WTC11 (cell line): Measurements from ENCODE around the gene KLHL10. TPM values are rescaled to one million over a fixed set of nuclear protein-coding genes. Genes with fewer than 3 reads are reported as not detected.
A peak's percentile ranks its signal among the peaks of the same experiment; 100 is the strongest.

Experiments
- ATAC-seq: fragments of 200-7000 bp; cut with Tn5 transposase; 2 replicates; pipeline ENCODE4 v1.10.0; 2021; ENCODE audit warnings: mild to moderate bottlenecking, moderate library complexity
- CTCF ChIA-PET: fragments of 300-600 bp; sonication (Branson Sonifier 250); formaldehyde crosslinking; loops from one replicate; lab custom pipeline; 2021; ENCODE audit warnings: antibody characterized with exemption; lab: Charles Lee
- POLR2A ChIA-PET: fragments of 350-600 bp; sonication (Branson Sonifier 250); formaldehyde crosslinking; loops from one replicate; lab custom pipeline; 2021; ENCODE audit warnings: antibody characterized with exemption; lab: Charles Lee
- DNase-seq: peaks from one replicate; pipeline ENCODE4 v3.0.0; 2021; ENCODE audit warnings: low spot score
- H3K27ac Mint-ChIP-seq: 2 replicates; pipeline ENCODE4 v1.8.0; 2021; ENCODE audit warnings: mixed read lengths
- H3K27me3 Mint-ChIP-seq: 2 replicates; pipeline ENCODE4 v1.8.0; 2021; ENCODE audit warnings: low read depth, mild to moderate bottlenecking, moderate library complexity, mixed read lengths
- H3K36me3 Mint-ChIP-seq: 2 replicates; pipeline ENCODE4 v1.8.0; 2021; ENCODE audit warnings: mixed read lengths
- H3K4me1 Mint-ChIP-seq: 2 replicates; pipeline ENCODE4 v1.8.0; 2022; ENCODE audit warnings: mixed read lengths
- H3K4me3 Mint-ChIP-seq: 2 replicates; pipeline ENCODE4 v1.8.0; 2021; ENCODE audit warnings: mild to moderate bottlenecking, moderate library complexity, mixed read lengths
- H3K9me3 Mint-ChIP-seq: 2 replicates; pipeline ENCODE4 v1.8.0; 2021; ENCODE audit warnings: mixed read lengths
- CBFB ChIP-seq: sonication (generic); formaldehyde crosslinking; IDR thresholded peaks from 2 replicates; pipeline ENCODE4 v1.8.1; 2022; ENCODE audit warnings: mild to moderate bottlenecking, low read depth, missing genetic modification reagents
- CREM ChIP-seq: sonication (generic); formaldehyde crosslinking; IDR thresholded peaks from 2 replicates; pipeline ENCODE4 v1.8.1; 2022; ENCODE audit warnings: mild to moderate bottlenecking, missing genetic modification reagents, moderate library complexity
- FOXK1 ChIP-seq: sonication (generic); formaldehyde crosslinking; IDR thresholded peaks from 2 replicates; pipeline ENCODE4 v1.8.0; 2022; ENCODE audit warnings: mild to moderate bottlenecking, moderate library complexity, missing genetic modification reagents
- FOXP1 ChIP-seq: sonication (generic); formaldehyde crosslinking; IDR thresholded peaks from 2 replicates; pipeline ENCODE4 v1.8.0; 2022; ENCODE audit warnings: missing genetic modification reagents, mild to moderate bottlenecking, moderate library complexity, borderline replicate concordance
- GABPB1 ChIP-seq: sonication (generic); formaldehyde crosslinking; IDR thresholded peaks from 2 replicates; pipeline ENCODE4 v1.8.1; 2023; ENCODE audit warnings: mild to moderate bottlenecking, missing genetic modification reagents
- GTF2I ChIP-seq: fragments of 250-450 bp; sonication (Bioruptor Pico); conservative IDR thresholded peaks from 2 replicates; pipeline ENCODE4 v1.4.0; 2021; ENCODE audit warnings: mild to moderate bottlenecking
- NR2C2 ChIP-seq: sonication (generic); formaldehyde crosslinking; IDR thresholded peaks from 2 replicates; pipeline ENCODE4 v1.8.0; 2022; ENCODE audit warnings: mild to moderate bottlenecking, missing genetic modification reagents
- NR3C1 ChIP-seq: sonication (generic); formaldehyde crosslinking; conservative IDR thresholded peaks from 2 replicates; pipeline ENCODE4 v1.8.1; 2023; ENCODE audit warnings: low read depth, mild to moderate bottlenecking, missing genetic modification reagents
- TP53 ChIP-seq: sonication (generic); formaldehyde crosslinking; IDR thresholded peaks from 2 replicates; pipeline ENCODE4 v1.8.1; 2023; ENCODE audit warnings: mild to moderate bottlenecking, missing genetic modification reagents
- ZNF423 ChIP-seq: fragments of 250-450 bp; sonication (Bioruptor Pico); IDR thresholded peaks from 2 replicates; pipeline ENCODE4 v2.1.2; 2022; ENCODE audit warnings: mild to moderate bottlenecking, moderate library complexity
- total RNA-seq: library from RNA; stranded (reverse); gene quantifications from 3 replicates; pipeline ENCODE4 v1.2.3, GENCODE V29; 2021
- TF ChIP-seq, protein P1 (sequence below): sonication (generic); formaldehyde crosslinking; IDR thresholded peaks from 2 replicates; pipeline ENCODE4 v1.8.1; 2023; ENCODE audit warnings: mild to moderate bottlenecking, missing genetic modification reagents
- TF ChIP-seq, protein P2 (sequence below): sonication (generic); formaldehyde crosslinking; IDR thresholded peaks from 2 replicates; pipeline ENCODE4 v1.8.1; 2023; ENCODE audit warnings: mild to moderate bottlenecking, missing genetic modification reagents, moderate library complexity
- TF ChIP-seq, protein P3 (sequence below): sonication (generic); formaldehyde crosslinking; IDR thresholded peaks from 2 replicates; pipeline ENCODE4 v1.8.1; 2023; ENCODE audit warnings: mild to moderate bottlenecking, moderate library complexity, missing genetic modification reagents
- TF ChIP-seq, protein P4 (sequence below): fragments of 250-450 bp; sonication (Bioruptor Pico); IDR thresholded peaks from 2 replicates; pipeline ENCODE4 v1.9.0; 2021; ENCODE audit warnings: mild to moderate bottlenecking
- TF ChIP-seq, protein P5 (sequence below): fragments of 250-450 bp; sonication (Bioruptor Pico); IDR thresholded peaks from 2 replicates; pipeline ENCODE4 v1.9.0; 2021; ENCODE audit warnings: mild to moderate bottlenecking, borderline replicate concordance
- TF ChIP-seq, protein P6 (sequence below): sonication (generic); formaldehyde crosslinking; IDR thresholded peaks from 2 replicates; pipeline ENCODE4 v1.8.0; 2022; ENCODE audit warnings: mild to moderate bottlenecking, missing genetic modification reagents
- TF ChIP-seq, protein P7 (sequence below): sonication (generic); formaldehyde crosslinking; conservative IDR thresholded peaks from 2 replicates; pipeline ENCODE4 v1.8.1; 2022; ENCODE audit warnings: mild to moderate bottlenecking, missing genetic modification reagents

The KLHL10 gene
- total RNA-seq, 1 experiment from 2014 or later: 0.35 TPM

DNA sequence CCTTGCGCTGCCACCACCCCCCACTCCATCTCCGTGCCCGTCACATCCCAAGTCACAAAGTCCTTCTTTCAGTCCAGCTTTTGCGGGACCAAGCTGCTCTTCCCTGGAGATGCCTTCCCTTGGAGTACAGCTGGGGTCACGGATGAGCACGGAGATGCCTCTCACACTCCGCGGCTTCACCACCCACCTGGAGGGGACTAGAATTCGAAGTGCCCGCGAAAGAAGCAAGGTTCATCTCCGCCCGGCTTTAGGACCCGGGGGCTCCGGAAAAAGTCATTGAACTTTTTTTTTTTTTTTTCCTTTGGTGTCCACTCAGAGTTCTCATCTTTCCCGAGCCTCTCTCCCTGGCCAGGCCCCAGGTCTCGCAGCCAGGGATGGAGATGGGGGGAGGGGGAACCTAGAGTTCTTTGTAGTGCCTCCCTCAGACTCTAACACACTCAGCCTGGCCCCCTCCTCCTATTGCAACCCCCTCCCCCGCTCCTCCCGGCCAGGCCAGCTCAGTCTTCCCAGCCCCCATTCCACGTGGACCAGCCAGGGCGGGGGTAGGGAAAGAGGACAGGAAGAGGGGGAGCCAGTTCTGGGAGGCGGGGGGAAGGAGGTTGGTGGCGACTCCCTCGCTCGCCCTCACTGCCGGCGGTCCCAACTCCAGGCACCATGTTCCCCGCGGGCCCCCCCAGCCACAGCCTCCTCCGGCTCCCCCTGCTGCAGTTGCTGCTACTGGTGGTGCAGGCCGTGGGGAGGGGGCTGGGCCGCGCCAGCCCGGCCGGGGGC is 25.1 kb upstream of the KLHL10 start, which contains the start of gene FKBP10 (continued):
- TF ChIP-seq, protein P1, sequence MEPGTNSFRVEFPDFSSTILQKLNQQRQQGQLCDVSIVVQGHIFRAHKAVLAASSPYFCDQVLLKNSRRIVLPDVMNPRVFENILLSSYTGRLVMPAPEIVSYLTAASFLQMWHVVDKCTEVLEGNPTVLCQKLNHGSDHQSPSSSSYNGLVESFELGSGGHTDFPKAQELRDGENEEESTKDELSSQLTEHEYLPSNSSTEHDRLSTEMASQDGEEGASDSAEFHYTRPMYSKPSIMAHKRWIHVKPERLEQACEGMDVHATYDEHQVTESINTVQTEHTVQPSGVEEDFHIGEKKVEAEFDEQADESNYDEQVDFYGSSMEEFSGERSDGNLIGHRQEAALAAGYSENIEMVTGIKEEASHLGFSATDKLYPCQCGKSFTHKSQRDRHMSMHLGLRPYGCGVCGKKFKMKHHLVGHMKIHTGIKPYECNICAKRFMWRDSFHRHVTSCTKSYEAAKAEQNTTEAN (CRISPR knock-in tag): peak; percentile 71; the same call in 1 of the 2 replicates
- TF ChIP-seq FOXK1 (CRISPR knock-in tag) (no peak; the same call in 1 of the 2 replicates), TP53 (0 out of 2 replicates have a peak, but pooled peaks have one; percentile 12), GABPB1 (CRISPR knock-in tag) (peak; percentile 43)
- TF ChIP-seq, protein P2, sequence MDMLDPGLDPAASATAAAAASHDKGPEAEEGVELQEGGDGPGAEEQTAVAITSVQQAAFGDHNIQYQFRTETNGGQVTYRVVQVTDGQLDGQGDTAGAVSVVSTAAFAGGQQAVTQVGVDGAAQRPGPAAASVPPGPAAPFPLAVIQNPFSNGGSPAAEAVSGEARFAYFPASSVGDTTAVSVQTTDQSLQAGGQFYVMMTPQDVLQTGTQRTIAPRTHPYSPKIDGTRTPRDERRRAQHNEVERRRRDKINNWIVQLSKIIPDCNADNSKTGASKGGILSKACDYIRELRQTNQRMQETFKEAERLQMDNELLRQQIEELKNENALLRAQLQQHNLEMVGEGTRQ (CRISPR knock-in tag): peak; percentile 43

DNA sequence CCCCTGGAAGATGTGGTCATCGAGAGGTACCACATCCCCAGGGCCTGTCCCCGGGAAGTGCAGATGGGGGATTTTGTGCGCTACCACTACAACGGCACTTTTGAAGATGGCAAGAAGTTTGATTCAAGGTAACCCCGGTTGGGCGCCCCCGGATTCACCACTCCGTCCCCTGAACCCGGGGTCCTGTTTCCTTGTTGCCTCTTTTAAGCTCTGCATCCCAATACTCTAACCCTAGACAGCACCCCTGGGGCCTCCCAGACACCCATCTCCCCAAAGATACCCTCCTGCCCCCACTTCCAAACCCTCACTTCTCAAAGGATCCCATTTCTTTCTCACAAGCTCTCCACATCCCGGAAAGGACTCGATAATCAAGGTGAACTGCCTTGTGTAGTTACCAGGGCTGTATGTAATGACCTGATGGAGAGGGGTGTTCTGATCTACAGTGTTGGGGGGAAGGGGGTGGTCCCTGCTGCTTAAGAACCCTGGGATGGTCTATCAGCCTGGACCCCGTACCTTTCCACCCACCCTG is 24.4 kb upstream of the KLHL10 start:
- DNase-seq (no peak), ATAC-seq (peak; percentile 2)
- Mint-ChIP-seq H3K27ac (peak overlapping the region; percentile 19; the same call in 1 of the 2 replicates), H3K9me3 (no peaks in the 10 kb centered on the region), H3K4me3 (peak overlapping the region; percentile 98), H3K27me3 (peaks cover 7% of the 10 kb centered on the region), H3K4me1 (peaks cover 28% of the 10 kb centered on the region), H3K36me3 (peaks cover 22% of the 10 kb centered on the region)
- TF ChIP-seq, protein P3, sequence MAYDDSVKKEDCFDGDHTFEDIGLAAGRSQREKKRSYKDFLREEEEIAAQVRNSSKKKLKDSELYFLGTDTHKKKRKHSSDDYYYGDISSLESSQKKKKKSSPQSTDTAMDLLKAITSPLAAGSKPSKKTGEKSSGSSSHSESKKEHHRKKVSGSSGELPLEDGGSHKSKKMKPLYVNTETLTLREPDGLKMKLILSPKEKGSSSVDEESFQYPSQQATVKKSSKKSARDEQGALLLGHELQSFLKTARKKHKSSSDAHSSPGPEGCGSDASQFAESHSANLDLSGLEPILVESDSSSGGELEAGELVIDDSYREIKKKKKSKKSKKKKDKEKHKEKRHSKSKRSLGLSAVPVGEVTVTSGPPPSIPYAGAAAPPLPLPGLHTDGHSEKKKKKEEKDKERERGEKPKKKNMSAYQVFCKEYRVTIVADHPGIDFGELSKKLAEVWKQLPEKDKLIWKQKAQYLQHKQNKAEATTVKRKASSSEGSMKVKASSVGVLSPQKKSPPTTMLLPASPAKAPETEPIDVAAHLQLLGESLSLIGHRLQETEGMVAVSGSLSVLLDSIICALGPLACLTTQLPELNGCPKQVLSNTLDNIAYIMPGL (CRISPR knock-in tag): 0 out of 2 replicates have a peak, but pooled peaks have one; percentile 6
- TF ChIP-seq CREM (CRISPR knock-in tag): no peak
- ChIA-PET POLR2A (interaction anchor here (1.0 to 4.3 kb wide), 4 partner anchors 28 to 124 kb away, joined by 3 to 62 read pairs (median 6); partner anchors contain the start of genes EIF1, HAP1 and JUP), CTCF (interaction anchor here (0.9 to 4.6 kb wide), 5 partner anchors 11 to 76 kb away, joined by 3 to 91 read pairs (median 20); partner anchors contain the start of genes JUP and KLHL11)

DNA sequence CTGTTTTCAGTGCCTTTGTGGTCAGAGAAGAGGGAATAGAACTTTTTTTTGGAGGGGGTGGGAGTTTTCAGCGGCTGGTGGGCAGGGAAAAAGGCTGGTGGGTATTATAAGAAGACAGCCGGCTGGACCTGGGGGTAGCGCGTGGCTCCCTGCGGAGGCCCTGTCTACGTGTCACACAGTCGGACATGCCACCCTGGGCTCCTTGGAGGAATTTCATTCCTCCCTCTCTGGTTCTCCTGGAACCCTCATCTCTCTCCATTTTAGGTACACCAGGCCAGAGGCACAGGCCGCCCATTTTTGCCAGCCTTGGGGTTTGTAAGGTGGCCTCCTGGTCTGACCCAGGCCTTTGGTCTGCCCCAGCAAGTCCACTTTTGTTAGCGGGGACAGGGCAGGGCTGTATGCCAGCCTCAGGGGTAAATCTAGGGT is 23.9 kb upstream of the KLHL10 start:
- CTCF ChIA-PET: interaction anchor here (1.5 to 4.6 kb wide), 3 partner anchors 12 to 76 kb away, joined by 5 to 91 read pairs (median 46); partner anchors contain the start of gene JUP
- H3K4me1 Mint-ChIP-seq: peaks cover 32% of the 10 kb centered on the region
- DNase-seq (no peak), ATAC-seq (no peak)
- POLR2A ChIA-PET: interaction anchor here (4.3 kb wide), 1 partner anchor 29 kb away, joined by 62 read pairs; the partner anchor contains the start of gene JUP
- peak overlapping the region; percentile 60; the same call in 1 of the 2 replicates for H3K27ac Mint-ChIP-seq
- peaks cover 22% of the 10 kb centered on the region for H3K36me3 Mint-ChIP-seq
- H3K27me3 Mint-ChIP-seq: peaks cover 7% of the 10 kb centered on the region
- H3K4me3 Mint-ChIP-seq: peak overlapping the region; percentile 98
- H3K9me3 Mint-ChIP-seq: no peaks in the 10 kb centered on the region
- no peak for TF ChIP-seq ZNF423 (CRISPR knock-in tag)
- TF ChIP-seq, protein P4, sequence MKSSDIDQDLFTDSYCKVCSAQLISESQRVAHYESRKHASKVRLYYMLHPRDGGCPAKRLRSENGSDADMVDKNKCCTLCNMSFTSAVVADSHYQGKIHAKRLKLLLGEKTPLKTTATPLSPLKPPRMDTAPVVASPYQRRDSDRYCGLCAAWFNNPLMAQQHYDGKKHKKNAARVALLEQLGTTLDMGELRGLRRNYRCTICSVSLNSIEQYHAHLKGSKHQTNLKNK (CRISPR knock-in tag): no peak
- TF ChIP-seq, protein P5, sequence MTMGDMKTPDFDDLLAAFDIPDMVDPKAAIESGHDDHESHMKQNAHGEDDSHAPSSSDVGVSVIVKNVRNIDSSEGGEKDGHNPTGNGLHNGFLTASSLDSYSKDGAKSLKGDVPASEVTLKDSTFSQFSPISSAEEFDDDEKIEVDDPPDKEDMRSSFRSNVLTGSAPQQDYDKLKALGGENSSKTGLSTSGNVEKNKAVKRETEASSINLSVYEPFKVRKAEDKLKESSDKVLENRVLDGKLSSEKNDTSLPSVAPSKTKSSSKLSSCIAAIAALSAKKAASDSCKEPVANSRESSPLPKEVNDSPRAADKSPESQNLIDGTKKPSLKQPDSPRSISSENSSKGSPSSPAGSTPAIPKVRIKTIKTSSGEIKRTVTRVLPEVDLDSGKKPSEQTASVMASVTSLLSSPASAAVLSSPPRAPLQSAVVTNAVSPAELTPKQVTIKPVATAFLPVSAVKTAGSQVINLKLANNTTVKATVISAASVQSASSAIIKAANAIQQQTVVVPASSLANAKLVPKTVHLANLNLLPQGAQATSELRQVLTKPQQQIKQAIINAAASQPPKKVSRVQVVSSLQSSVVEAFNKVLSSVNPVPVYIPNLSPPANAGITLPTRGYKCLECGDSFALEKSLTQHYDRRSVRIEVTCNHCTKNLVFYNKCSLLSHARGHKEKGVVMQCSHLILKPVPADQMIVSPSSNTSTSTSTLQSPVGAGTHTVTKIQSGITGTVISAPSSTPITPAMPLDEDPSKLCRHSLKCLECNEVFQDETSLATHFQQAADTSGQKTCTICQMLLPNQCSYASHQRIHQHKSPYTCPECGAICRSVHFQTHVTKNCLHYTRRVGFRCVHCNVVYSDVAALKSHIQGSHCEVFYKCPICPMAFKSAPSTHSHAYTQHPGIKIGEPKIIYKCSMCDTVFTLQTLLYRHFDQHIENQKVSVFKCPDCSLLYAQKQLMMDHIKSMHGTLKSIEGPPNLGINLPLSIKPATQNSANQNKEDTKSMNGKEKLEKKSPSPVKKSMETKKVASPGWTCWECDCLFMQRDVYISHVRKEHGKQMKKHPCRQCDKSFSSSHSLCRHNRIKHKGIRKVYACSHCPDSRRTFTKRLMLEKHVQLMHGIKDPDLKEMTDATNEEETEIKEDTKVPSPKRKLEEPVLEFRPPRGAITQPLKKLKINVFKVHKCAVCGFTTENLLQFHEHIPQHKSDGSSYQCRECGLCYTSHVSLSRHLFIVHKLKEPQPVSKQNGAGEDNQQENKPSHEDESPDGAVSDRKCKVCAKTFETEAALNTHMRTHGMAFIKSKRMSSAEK (CRISPR knock-in tag): no peak
- no peak for TF ChIP-seq CBFB
- TF ChIP-seq, protein P6, sequence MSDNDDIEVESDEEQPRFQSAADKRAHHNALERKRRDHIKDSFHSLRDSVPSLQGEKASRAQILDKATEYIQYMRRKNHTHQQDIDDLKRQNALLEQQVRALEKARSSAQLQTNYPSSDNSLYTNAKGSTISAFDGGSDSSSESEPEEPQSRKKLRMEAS (CRISPR knock-in tag): no peak
- no peak for TF ChIP-seq NR2C2
- no peak for TF ChIP-seq GTF2I (CRISPR knock-in tag)
- TF ChIP-seq NR3C1 (CRISPR knock-in tag): no peak
- TF ChIP-seq, protein P3 (CRISPR knock-in tag): no peak
- TF ChIP-seq CREM (CRISPR knock-in tag): no peak
- TF ChIP-seq FOXP1 (CRISPR knock-in tag): no peak
- TF ChIP-seq, protein P7, sequence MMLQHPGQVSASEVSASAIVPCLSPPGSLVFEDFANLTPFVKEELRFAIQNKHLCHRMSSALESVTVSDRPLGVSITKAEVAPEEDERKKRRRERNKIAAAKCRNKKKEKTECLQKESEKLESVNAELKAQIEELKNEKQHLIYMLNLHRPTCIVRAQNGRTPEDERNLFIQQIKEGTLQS (CRISPR knock-in tag): no peak
